ENCODE measurements around the gene SRGAP3.

The SRGAP3 gene

GRCh38 chr3:8964436-8965370, 284.7 kb downstream of the SRGAP3 start:
- no peak for DNase-seq (ENCODE audit: low read depth)

- DNase-seq (ENCODE audit: low read depth), result peak; percentile 89
These were observed 286.2 kb downstream of the SRGAP3 start, which contains the start of gene RAD18 for GRCh38 chr3:8963137-8963853. Gene RAD18, minus strand, starts transcription at chr3:8963472. Its CDS starts 87 bp downstream, at chr3:8963385.

- no peak for DNase-seq (ENCODE audit: low read depth)
These were observed 287.1 kb downstream of the SRGAP3 start for GRCh38 chr3:8962226-8962861.

GRCh38 chr3:8959668-8960067, 289.8 kb downstream of the SRGAP3 start:
- no peak for DNase-seq (ENCODE audit: low read depth)

GRCh38 chr3:8954938-8955763, 294.3 kb downstream of the SRGAP3 start:
- DNase-seq (ENCODE audit: low read depth), result no peak

- DNase-seq (ENCODE audit: low read depth), result no peak
These were observed 296.1 kb downstream of the SRGAP3 start for GRCh38 chr3:8953313-8953712.

- no peak for DNase-seq (ENCODE audit: low read depth)
These were observed 297.3 kb downstream of the SRGAP3 start for GRCh38 chr3:8952130-8952529.

- no peak for DNase-seq (ENCODE audit: low read depth)
These were observed 303.4 kb downstream of the SRGAP3 start for GRCh38 chr3:8945890-8946600.

- no peak for DNase-seq (ENCODE audit: low read depth)
These were observed 306.5 kb downstream of the SRGAP3 start for GRCh38 chr3:8942746-8943488.

- no peak for DNase-seq (ENCODE audit: low read depth)
These were observed 307.3 kb downstream of the SRGAP3 start for GRCh38 chr3:8942115-8942514.

- no peak for DNase-seq (ENCODE audit: low read depth)
These were observed 311.4 kb downstream of the SRGAP3 start for GRCh38 chr3:8938021-8938420.

GRCh38 chr3:8937064-8938020, 312.1 kb downstream of the SRGAP3 start:
- no peak for DNase-seq (ENCODE audit: low read depth)

GRCh38 chr3:8932507-8932906, 316.9 kb downstream of the SRGAP3 start:
- DNase-seq (ENCODE audit: low read depth), result no peak

- no peak for DNase-seq (ENCODE audit: low read depth)
These were observed 318.1 kb downstream of the SRGAP3 start for GRCh38 chr3:8931342-8931741.

All from stimulated activated CD8-positive, alpha-beta memory T cell treated with anti-CD3 and anti-CD28 coated beads, Interleukin-12 subunit alpha, Interleukin-12 subunit beta, amount 100 ng/mL, for 1 hour (primary cell).